ENCODE data around the gene CUEDC1. TPM values are rescaled to one million over a fixed set of nuclear protein-coding genes. Genes with fewer than 3 reads are reported as not detected.

CUEDC1 gene
- total RNA-seq, 4 donors from 2014 or later: 10.2 to 45.4 (median 19.2) TPM

DNA sequence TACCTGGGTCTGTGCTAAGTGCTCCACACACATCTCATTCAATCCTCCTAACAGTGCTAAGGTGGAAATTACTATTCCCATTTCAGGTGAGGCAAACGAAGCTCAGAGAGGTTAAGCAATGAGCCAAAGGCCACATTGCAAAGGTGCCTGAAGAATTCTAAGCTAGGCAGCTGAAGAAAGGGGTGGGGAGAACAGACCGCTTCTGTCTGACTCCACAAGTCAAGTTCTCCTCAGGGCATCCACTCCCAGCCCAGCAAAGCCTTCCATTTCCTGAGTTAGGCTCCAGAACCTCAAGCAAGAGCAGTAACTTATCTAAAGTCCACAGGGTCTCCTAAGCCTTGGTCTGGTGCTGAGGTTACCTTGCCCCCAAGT, 78.4 kb downstream of the CUEDC1 start:
- Histone ChIP-seq H3K9me3 (no peaks in the 10 kb centered on the region), H3K4me1 (peaks cover 0 to 59% (median 13%) of the 10 kb centered on the region in 4 donors), H3K27me3 (no peaks in the 10 kb centered on the region), H3K4me3 (no peak overlapping the region), H3K36me3 (peaks cover 0 to 6% (median 0%) of the 10 kb centered on the region in 3 donors), H3K27ac (peak overlapping the region in 1 of 4 donors; percentile 84)
- no peak for DNase-seq
- TF ChIP-seq, protein P1, sequence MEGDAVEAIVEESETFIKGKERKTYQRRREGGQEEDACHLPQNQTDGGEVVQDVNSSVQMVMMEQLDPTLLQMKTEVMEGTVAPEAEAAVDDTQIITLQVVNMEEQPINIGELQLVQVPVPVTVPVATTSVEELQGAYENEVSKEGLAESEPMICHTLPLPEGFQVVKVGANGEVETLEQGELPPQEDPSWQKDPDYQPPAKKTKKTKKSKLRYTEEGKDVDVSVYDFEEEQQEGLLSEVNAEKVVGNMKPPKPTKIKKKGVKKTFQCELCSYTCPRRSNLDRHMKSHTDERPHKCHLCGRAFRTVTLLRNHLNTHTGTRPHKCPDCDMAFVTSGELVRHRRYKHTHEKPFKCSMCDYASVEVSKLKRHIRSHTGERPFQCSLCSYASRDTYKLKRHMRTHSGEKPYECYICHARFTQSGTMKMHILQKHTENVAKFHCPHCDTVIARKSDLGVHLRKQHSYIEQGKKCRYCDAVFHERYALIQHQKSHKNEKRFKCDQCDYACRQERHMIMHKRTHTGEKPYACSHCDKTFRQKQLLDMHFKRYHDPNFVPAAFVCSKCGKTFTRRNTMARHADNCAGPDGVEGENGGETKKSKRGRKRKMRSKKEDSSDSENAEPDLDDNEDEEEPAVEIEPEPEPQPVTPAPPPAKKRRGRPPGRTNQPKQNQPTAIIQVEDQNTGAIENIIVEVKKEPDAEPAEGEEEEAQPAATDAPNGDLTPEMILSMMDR (IDR thresholded peaks at IDR 0.05): no peak
- TF ChIP-seq POLR2A (IDR thresholded peaks at IDR 0.05): no peak

DNA sequence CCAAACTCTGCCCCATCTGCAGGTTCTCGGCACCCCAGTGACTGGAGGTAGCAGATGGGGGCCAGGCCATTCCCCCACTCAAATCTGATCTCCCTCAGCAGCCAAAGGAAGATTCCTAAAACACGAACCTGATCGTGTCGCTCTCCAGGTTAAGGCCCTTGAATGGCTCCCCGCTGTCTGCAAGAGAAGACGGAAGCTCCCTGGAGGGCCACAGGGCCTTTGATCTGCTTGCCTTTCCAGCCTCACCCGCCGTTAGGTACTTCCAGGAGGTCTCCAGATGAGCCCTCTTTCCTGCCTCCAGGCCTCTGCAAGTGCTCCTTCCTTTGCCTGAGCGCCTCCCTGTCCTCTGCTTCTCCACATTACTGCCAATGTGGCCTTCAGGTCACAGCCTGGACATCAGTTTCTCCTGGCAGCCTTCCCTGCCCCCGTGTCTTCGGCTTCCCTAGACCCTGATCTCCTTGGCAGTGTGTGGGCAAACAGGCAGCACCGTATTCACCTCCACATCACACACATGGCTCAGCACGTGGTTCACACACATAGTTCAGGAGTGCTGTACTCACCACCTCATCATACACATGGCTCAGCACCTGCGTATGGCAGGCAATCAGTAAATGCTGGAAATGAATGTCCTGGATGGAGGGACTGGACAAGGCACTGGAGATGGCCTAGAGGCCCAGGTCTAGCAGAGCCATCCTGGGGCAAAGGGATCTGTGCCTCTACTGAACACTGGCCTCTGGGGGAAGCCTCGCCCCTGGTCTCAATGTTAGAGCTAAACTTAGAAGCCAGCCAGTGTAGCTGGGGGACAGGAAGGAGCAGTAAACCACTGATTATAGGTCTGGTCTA, 79.0 kb downstream of the CUEDC1 start:
- no peak for TF ChIP-seq POLR2A (IDR thresholded peaks at IDR 0.05)
- TF ChIP-seq, protein P1 (IDR thresholded peaks at IDR 0.05): no peak
- peaks cover 0 to 6% (median 0%) of the 10 kb centered on the region in 3 donors for H3K36me3 ChIP-seq
- DNase-seq: no peak
- H3K4me3 ChIP-seq: no peak overlapping the region
- H3K27me3 ChIP-seq: no peaks in the 10 kb centered on the region
- H3K4me1 ChIP-seq: peaks cover 0 to 53% (median 13%) of the 10 kb centered on the region in 4 donors
- no peaks in the 10 kb centered on the region for H3K9me3 ChIP-seq
- H3K27ac ChIP-seq: peak overlapping the region in 3 of 4 donors; percentile 64 to 84 (median 66)

DNA sequence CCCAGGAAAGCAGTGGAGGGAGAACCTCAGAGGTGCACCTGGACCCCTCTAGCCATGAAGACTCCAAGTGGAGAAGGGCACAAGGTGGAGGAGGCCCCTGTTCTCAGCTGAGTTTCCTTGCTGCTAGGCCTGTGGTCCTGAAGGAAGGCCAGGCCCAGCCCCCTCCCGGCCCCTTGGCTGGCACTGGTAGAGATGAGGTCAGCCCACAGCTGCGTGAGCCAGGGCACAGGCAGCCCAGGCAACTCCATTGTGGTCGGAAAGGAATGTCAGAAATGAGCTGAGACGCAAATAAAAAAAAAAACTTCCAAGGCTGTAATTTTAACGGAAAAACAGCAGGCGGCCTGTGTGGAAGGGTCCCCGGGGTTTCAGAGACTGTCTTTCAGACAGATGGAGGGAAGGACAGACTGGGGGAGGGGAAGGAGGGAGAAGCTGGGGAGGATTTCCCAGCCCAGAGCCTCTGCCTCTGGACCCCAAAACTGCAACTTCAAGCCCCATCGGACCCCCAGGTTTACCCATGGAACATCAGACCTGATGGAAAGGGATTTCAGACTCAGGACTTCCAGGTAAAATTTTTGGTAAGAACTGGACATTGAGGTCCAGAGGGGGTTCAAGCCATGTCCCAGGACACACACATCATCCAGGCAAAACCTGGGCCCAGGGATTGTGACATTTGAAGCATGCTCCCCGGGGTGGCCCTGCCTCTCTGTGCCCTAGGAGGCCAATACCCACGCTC, 79.8 kb downstream of the CUEDC1 start:
- Histone ChIP-seq H3K4me1 (peaks cover 0 to 45% (median 13%) of the 10 kb centered on the region in 4 donors), H3K36me3 (peaks cover 0 to 6% (median 0%) of the 10 kb centered on the region in 3 donors), H3K27me3 (no peaks in the 10 kb centered on the region), H3K27ac (peak overlapping the region; percentile 47 to 84 (median 72)), H3K9me3 (no peaks in the 10 kb centered on the region), H3K4me3 (no peak overlapping the region)
- TF ChIP-seq POLR2A (IDR thresholded peaks at IDR 0.05): no peak
- TF ChIP-seq, protein P1 (IDR thresholded peaks at IDR 0.05): peak in 4 of 6 experiments; percentile 11 to 33 (median 22)
- DNase-seq: peak in 1 of 3 donors; percentile 59

DNA sequence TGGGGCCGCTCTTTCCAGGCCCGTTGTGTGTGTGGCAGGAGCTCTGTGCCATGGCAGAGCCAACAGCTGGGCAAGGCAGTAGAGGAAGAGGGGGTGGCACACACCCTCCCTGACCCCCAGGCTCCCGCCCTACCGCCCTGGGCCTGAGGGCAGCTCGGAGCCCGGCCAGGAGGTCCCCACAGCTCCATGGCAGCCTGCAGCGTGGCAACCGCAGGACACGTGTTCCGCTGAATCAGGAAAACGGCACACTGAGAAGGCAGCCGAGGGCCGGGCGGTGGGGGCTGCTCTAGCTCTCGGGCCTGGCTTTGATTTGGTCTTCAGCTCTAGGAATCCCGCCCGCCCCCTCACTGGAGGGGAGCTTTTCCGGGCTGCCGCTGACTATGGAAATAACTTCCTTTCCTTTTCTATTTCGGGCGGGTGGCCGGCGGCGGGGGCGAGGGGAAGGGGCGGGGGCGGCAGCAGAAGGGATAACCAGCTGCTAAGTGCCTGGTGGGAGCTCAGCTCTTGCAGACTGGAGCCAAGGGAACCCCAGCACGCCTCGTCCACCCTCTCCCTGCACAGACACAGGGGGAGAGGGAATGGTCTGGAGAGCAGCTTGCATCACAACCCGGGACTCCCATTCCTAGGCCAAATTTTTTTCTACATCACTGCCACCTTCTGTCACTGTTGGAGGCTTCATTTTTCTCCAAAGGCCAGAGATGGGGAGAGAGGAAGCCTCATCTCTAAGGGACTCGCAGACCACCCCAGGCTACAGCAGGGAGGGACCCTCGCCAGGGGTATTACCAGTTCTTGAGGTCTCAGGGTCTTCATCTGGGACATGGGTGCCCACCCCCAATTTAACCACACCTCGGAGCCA, 80.5 kb downstream of the CUEDC1 start:
- no peaks in the 10 kb centered on the region for H3K27me3 ChIP-seq
- TF ChIP-seq, protein P1 (IDR thresholded peaks at IDR 0.05): no peak
- no peak for TF ChIP-seq POLR2A (IDR thresholded peaks at IDR 0.05)
- peak overlapping the region in 3 of 4 donors; percentile 18 to 25 (median 22) for H3K4me3 ChIP-seq
- peaks cover 0 to 37% (median 13%) of the 10 kb centered on the region in 4 donors for H3K4me1 ChIP-seq
- no peaks in the 10 kb centered on the region for H3K9me3 ChIP-seq
- H3K36me3 ChIP-seq: peaks cover 0 to 6% (median 0%) of the 10 kb centered on the region in 3 donors
- peak in 2 of 3 donors; percentile 31 to 61 for DNase-seq
- peak overlapping the region; percentile 47 to 84 (median 72) for H3K27ac ChIP-seq

DNA sequence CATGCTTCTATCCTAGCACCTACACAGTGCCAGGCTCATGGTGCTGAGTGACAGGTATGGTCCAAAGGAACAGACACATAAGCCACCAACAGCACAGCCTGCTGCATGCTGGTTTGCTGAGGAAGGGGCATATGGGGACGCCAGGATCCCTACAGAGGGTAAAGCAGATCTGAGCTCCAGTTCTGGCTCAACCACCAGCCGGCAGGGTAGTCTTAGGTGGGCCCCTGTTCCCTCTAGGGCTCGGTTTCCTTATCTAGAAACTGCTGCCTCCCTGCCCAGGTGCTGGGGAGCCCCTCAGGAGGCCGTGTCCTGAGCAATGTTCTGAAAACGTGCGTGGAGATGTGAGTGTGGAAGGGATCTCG, 81.2 kb downstream of the CUEDC1 start:
- H3K27me3 ChIP-seq: no peaks in the 10 kb centered on the region
- TF ChIP-seq POLR2A (IDR thresholded peaks at IDR 0.05): no peak
- TF ChIP-seq, protein P1 (IDR thresholded peaks at IDR 0.05): no peak
- peaks cover 0 to 6% (median 0%) of the 10 kb centered on the region in 3 donors for H3K36me3 ChIP-seq
- peaks cover 0 to 38% (median 14%) of the 10 kb centered on the region in 4 donors for H3K4me1 ChIP-seq
- no peaks in the 10 kb centered on the region for H3K9me3 ChIP-seq
- DNase-seq: no peak
- H3K4me3 ChIP-seq: peak overlapping the region in 1 of 4 donors; percentile 18
- peak overlapping the region; percentile 47 to 84 (median 72) for H3K27ac ChIP-seq
